Measurements from ENCODE around the gene CMTR1. TPM values are rescaled to one million over a fixed set of nuclear protein-coding genes. Genes with fewer than 3 reads are reported as not detected.

Gene CMTR1
- polyA plus RNA-seq, 1 of the 3 experiments (the other 2 are of a cell fraction), result 19.8 TPM

GRCh38 chr6:37407948-37408347, 25.1 kb upstream of the CMTR1 start:
- H3K79me2 ChIP-seq (ENCODE audit: insufficient read depth), result no peaks in the 10 kb centered on the region
- 60% methylated on average over 5 of the region's 5 CpGs for WGBS (ENCODE audit: low lambda C conversion rate)
- H4K20me1 ChIP-seq (ENCODE audit: insufficient read depth), result no peaks in the 10 kb centered on the region
- POLR2A ChIA-PET, result no interaction called here
- DNase-seq, result no peak
- H3K9ac ChIP-seq, result no peak overlapping the region
- H3K9me3 ChIP-seq, result no peaks in the 10 kb centered on the region
- no peak for TF ChIP-seq ELF1 (IDR thresholded peaks at IDR 0.05)
- TF ChIP-seq PBX3 (IDR thresholded peaks at IDR 0.05), result no peak
- TF ChIP-seq GABPA (IDR thresholded peaks at IDR 0.05; ENCODE audit: low read depth), result no peak
- no peak for TF ChIP-seq NFIC (IDR thresholded peaks at IDR 0.05; ENCODE audit: borderline replicate concordance)
- no peak for TF ChIP-seq RFX5 (IDR thresholded peaks at IDR 0.05; ENCODE audit: low read length)
- no peak for TF ChIP-seq REST (IDR thresholded peaks at IDR 0.05; ENCODE audit: low read depth, low read length)
- TF ChIP-seq CTCF (IDR thresholded peaks at IDR 0.05), result no peak
- no peak for TF ChIP-seq TCF12 (IDR thresholded peaks at IDR 0.05)
- TF ChIP-seq RAD21 (IDR thresholded peaks at IDR 0.05; ENCODE audit: low read length), result no peak
- TF ChIP-seq FOXJ3 (CRISPR knock-in tag; IDR thresholded peaks at IDR 0.05), result no peak
- no peak overlapping the region; a peak in 1 of 4 replicates for H3K4me3 ChIP-seq (ENCODE audit: low read depth in 2 of 2, low read length in 1 of 2)
- H3K27ac ChIP-seq (ENCODE audit: low read depth in 2 of 2, low read length in 1 of 2), result no peak overlapping the region
- H3K9me2 ChIP-seq, result no peaks in the 10 kb centered on the region
- H3K27me3 ChIP-seq (ENCODE audit: insufficient read depth), result no peaks in the 10 kb centered on the region
- H3K4me1 ChIP-seq (ENCODE audit: control insufficient read depth in 1 of 2, insufficient read depth in 2 of 2, low read depth in 1 of 2, low read length in 1 of 2), result no peaks in the 10 kb centered on the region
- H2AFZ ChIP-seq (ENCODE audit: low read depth), result no peak overlapping the region
- H3K4me2 ChIP-seq, result no peak overlapping the region
- no peaks in the 10 kb centered on the region for H3K36me3 ChIP-seq (replicated peaks in 1 of 2; ENCODE audit: control insufficient read depth in 1 of 2, insufficient read depth in 2 of 2, low read length in 1 of 2)
- CTCF ChIA-PET, result interaction anchor here (1.8 kb wide), 1 partner anchor 28 kb away, joined by 4 read pairs; no protein-coding TSS in a partner anchor
- no peaks in the 10 kb centered on the region for H3F3A ChIP-seq (replicated peaks; ENCODE audit: insufficient read depth)

GRCh38 chr6:37409501-37409900, 23.5 kb upstream of the CMTR1 start:
- Histone ChIP-seq H3K4me1 (ENCODE audit: control insufficient read depth in 1 of 2, insufficient read depth in 2 of 2, low read depth in 1 of 2, low read length in 1 of 2) (no peaks in the 10 kb centered on the region), H3K4me2 (no peak overlapping the region), H3K36me3 (replicated peaks in 1 of 2; ENCODE audit: control insufficient read depth in 1 of 2, insufficient read depth in 2 of 2, low read length in 1 of 2) (no peaks in the 10 kb centered on the region), H4K20me1 (ENCODE audit: insufficient read depth) (no peaks in the 10 kb centered on the region), H2AFZ (ENCODE audit: low read depth) (no peak overlapping the region), H3K79me2 (ENCODE audit: insufficient read depth) (no peaks in the 10 kb centered on the region), H3K9me2 (no peaks in the 10 kb centered on the region), H3K9me3 (no peaks in the 10 kb centered on the region), H3K27me3 (ENCODE audit: insufficient read depth) (no peaks in the 10 kb centered on the region), H3K9ac (no peak overlapping the region), H3K4me3 (ENCODE audit: low read depth in 2 of 2, low read length in 1 of 2) (no peak overlapping the region), H3K27ac (ENCODE audit: low read depth in 2 of 2, low read length in 1 of 2) (no peak overlapping the region), H3F3A (replicated peaks; ENCODE audit: insufficient read depth) (no peaks in the 10 kb centered on the region)
- ChIA-PET POLR2A (no interaction called here), CTCF (no interaction called here)
- no peak for DNase-seq
- WGBS (ENCODE audit: low lambda C conversion rate), result 84% methylated on average over 1 of the region's 1 CpG
- TF ChIP-seq EP300 (IDR thresholded peaks at IDR 0.05; ENCODE audit: borderline replicate concordance in 1 of 2, low read depth in 1 of 2, low read length in 1 of 2) (no peak), PBX3 (IDR thresholded peaks at IDR 0.05) (no peak), EZH2phosphoT487 (IDR thresholded peaks at IDR 0.05; ENCODE audit: borderline replicate concordance, low read depth) (no peak), RAD21 (IDR thresholded peaks at IDR 0.05; ENCODE audit: low read length) (no peak), REST (IDR thresholded peaks at IDR 0.05; ENCODE audit: low read depth, low read length) (no peak), GATA2 (CRISPR knock-in tag; IDR thresholded peaks at IDR 0.05) (no peak), ELF1 (IDR thresholded peaks at IDR 0.05) (no peak), RFX5 (IDR thresholded peaks at IDR 0.05; ENCODE audit: low read length) (no peak), USF2 (IDR thresholded peaks at IDR 0.05; ENCODE audit: borderline replicate concordance, low read depth, low read length) (no peak), GABPA (IDR thresholded peaks at IDR 0.05; ENCODE audit: low read depth) (no peak), FOXJ3 (CRISPR knock-in tag; IDR thresholded peaks at IDR 0.05) (no peak)

All from SK-N-SH (cell line).